Renal pelvis (tissue), 4 donors: ENCODE data around the gene EML1. TPM values are rescaled to one million over a fixed set of nuclear protein-coding genes. Genes with fewer than 3 reads are reported as not detected.

Experiments
- DNase-seq: peaks from one replicate; pipeline ENCODE4 v3.0.0-alpha.2; 2013
- polyA plus RNA-seq, 3 donors: library from polyadenylated mRNA; unstranded; fragments of 120-200 nt; gene quantifications; one replicate each; pipeline ENCODE4 v1.2.1, GENCODE V29; 2013; ENCODE audit not compliant: insufficient read length in 3 of 3

Gene EML1
- polyA plus RNA-seq, 3 donors = 32.4 to 40.3 (median 33.6) TPM

- DNase-seq = peak; percentile 48
These were observed 28.6 kb downstream of the EML1 start for GRCh38 chr14:99821519-99822508.

GRCh38 chr14:99822800-99823455 is 29.7 kb downstream of the EML1 start:
- DNase-seq = no peak

DNA sequence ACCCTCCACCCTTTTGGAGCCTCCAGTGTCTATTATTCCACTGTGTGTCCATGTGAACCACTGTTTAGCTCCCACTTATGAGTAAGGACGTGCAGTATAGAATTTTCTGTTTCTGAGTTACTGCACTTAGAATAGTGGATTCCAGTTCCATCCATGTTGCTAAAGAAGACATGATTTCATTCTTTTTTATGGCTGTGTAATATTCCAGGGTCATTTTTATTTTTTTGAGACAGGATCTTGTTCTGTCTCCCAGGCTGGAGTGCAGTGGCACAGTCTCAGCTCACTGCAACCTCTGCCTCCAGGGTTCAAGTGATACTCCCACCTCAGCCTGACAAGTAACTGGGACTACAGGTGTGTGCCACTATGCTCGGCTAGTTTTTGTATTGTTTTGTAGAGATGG is 31.6 kb downstream of the EML1 start:
- DNase-seq = no peak

DNA sequence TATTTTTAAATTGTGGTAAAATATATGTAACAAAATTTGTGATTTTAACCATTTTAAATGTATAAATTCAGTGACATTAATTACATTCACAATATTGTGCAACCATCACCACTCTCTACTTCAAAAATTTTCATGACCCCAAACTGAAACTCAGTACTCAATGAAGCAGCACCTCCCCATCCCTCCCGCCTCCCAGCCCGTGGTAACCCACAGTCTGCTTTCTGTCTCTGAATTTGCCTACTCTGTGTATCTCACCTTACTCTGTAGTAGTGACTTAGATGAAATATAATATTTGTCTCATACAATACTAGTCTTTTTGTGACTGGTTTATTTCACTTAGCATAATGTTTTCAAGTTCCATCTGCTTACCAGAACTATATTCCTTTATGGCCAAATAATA is 36.2 kb downstream of the EML1 start:
- no peak for DNase-seq

- no peak for DNase-seq
These were observed 38.1 kb downstream of the EML1 start for GRCh38 chr14:99831303-99831702.

- DNase-seq = no peak
These were observed 38.9 kb downstream of the EML1 start for GRCh38 chr14:99831903-99832685.

GRCh38 chr14:99837822-99838221 is 44.6 kb downstream of the EML1 start:
- DNase-seq = no peak

DNA sequence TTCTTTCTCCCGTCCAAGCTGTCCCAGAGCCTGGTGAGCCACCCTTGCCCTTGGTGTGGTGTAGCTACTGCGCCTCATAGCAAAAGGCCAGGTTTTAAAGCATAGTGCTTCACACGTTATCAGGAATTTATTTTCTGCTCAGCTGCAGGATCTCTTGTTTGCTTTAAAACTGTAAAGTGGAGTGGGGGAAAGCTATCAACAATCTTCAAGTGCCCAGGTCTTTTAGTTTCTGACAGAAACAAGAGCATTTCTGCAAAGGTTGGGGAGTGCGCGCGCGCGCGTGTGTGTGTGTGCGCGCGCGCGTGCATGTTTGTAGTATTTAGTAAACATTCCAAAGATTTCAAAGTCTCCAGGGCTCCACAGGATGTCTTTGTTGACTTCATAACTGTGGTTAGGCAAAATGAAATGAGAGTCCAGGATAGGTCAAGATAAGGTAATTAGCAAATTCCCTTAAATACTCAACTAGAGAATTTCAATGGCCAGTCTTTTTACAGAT is 45.5 kb downstream of the EML1 start:
- DNase-seq = peak; percentile 14

- no peak for DNase-seq
These were observed 46.5 kb downstream of the EML1 start for GRCh38 chr14:99839696-99840095.

DNA sequence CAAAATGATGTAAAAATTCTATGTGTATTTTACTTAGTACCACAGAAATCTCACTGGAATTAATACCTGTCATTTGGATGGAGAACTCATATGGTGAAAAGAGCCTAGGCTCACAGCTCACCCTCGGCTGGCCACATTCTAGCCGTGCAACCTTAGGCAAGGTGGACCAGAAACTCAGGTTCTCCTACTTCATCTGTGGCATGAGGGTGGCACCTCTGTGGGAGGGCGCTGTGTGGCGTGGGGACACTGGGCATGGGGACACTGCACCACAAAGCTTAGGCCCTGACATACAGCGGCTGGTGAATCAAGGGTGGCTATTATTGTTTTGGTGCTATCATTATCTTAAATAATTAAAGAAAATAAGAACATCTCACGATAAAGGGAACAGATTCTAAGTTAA is 47.1 kb downstream of the EML1 start:
- DNase-seq = no peak

DNA sequence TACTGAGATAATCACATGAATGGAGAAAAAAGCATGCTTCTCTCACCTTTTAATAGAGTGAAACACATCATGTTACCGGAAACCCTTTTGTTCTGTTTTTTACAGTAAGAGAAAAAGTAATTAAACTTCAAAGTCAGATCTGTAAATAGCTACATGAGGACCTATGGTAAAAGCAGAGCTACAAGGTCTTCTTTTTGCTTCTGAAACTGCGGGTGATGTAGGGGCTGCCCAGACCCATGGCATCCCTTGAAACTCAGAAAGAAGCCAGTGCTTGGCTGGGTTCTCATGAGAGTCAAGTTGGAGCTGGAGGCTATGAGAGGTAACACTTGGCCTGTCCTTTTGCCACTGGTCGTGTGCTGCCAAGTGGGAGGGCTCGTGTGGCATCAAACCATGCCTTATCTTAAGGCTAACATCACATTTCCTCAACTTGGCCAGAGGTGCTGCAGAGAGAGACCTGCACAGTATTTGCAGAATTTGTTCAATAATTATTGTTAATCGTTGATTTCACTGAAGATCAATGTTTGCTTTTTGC is 47.6 kb downstream of the EML1 start:
- DNase-seq = no peak

GRCh38 chr14:99841436-99842071 is 48.3 kb downstream of the EML1 start:
- no peak for DNase-seq

DNA sequence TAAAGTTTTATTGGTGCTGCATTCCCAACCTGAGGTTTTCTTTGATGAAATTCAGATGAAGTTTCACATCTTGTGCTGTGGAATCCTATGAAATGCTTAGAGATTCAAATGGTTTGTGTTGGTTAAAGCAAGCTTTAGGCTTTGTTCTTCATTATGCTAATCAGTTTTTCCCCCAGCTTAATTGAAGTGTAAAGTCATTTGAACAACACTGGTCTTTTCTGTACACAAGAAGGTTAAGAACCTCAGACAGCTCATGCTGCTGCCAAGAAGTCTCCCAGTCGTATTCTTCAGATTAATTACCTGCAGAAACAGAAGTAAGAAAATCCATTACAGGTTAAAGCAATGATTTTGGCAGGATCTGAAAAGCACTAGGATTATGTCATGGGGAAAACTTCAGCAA is 48.9 kb downstream of the EML1 start:
- DNase-seq = no peak

DNA sequence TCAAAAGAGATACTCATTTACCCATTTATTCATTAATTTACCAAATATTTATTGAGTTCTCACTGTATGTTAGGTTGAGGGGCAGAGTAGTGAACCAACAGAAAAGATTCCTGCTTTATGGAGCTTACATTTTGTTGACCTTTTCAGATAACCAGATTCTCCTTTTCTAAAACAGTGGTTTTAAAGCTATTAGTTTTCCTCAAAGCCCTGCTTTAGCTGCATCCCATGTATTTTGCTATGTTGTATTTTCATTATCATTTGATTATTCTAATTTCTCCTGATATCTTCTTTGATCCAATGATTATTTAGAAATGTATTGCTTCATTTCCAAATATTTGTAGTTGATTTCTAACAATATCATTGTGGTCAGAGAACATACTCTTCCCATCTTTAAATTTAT is 53.6 kb downstream of the EML1 start:
- DNase-seq = no peak

DNA sequence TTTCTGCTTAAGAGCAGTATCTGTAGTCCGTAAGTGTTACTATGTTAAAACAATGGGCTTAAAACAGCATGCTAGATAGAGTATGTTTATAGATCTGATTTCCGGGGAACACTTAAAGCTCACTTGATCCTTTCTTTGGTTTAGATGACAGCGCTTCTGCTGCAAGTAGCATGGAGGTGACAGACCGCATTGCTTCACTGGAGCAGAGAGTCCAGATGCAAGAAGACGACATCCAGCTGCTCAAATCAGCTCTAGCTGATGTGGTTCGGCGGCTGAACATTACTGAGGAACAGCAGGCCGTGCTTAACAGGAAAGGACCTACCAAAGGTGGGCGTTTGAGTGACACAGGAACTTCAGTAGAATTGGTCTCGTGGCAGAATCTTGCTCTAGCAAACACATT is 57.5 kb downstream of the EML1 start:
- DNase-seq = peak; percentile 45

DNA sequence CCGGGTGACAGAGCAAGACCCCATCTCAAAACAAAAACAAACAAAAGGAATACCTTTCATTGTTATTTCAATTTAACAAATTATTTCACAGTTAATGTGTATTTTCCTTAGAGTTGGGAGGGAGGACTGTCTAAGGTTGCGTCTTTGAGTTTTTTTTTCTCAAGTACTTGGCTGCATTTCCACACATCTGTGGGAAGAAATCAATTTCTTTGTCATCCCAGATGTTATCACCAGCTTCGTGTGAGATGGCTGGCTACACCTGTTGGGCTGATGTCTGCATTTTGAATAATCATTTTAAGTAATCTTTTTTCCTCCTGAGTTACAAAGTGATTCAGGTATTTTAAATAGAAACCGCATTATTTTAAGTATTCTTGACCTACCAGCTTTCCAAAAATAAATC is 59.4 kb downstream of the EML1 start:
- no peak for DNase-seq

GRCh38 chr14:99853206-99853605 is 60.0 kb downstream of the EML1 start:
- DNase-seq = no peak

- DNase-seq = no peak
These were observed 61.6 kb downstream of the EML1 start for GRCh38 chr14:99854831-99855230.

- DNase-seq = no peak
These were observed 62.1 kb downstream of the EML1 start for GRCh38 chr14:99855271-99855670.

DNA sequence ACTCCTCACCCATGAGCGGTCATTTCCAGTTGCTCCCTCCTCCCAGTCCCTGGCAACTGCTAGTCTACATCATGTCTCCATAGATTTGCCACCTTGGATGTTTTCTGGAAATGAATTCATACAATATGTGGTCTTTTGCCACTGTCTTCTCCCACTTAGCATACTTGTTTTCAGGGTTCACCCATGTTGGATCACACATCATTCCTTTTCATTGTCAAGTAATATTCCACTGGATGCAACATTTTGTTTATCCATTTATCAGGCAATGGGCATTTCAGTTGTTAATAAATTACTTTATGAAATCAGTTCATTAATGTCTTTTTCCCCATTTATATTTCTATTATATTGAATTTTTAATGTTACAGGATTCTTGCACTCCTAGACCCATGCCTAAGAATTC is 64.3 kb downstream of the EML1 start:
- DNase-seq = no peak

DNA sequence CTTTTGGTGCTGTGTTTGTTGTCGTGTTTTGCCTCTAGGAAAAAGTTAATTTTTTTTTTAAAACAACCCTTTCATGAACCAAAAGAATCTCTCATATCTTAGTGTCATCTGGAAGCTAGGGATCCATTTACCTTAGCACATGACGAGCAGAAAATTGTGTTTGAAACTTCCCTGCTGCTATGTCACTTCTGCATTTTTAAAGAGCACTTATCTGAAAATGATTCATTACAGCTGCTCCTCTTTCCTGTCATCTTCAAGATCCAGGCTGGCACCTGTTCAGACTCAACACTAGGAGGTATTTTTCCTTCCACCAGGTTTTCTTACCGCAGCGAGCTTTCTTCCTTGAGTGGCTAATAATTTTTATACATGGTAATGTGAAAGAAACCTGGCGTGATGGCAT is 67.0 kb downstream of the EML1 start:
- no peak for DNase-seq

GRCh38 chr14:99862136-99862535 is 68.9 kb downstream of the EML1 start:
- DNase-seq = no peak
